ENCODE data around the gene EGFL6.

DNA sequence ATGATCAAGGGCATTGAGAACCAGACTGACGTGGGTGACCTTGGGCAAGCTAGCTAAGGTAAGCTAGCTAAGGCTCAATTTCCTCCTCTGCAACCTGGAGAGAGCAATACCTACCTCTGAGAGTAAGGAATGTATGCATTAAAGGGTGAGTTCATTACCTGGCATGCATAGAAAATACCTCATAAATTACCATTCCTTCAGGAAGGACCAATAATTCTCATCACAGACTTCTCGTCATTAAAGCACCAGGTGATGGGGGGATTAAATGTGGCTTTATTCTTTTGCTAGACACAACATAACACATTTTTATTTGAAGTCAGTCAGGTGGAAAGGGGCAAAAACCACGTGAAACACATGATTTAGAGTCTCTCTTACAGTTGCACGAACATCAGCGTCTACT, 21.5 kb downstream of the EGFL6 start:
- TF ChIP-seq EZH2 (IDR thresholded peaks at IDR 0.05; ENCODE audit: insufficient read depth, poor library complexity, severe bottlenecking) (no peak), EZH2phosphoT487 (IDR thresholded peaks at IDR 0.05; ENCODE audit: insufficient read depth, low read depth) (no peak)

All from GM23248 (cell line).